GM12801 (cell line): ENCODE results near the gene CNOT4.

Source experiments
- TF ChIP-seq, protein P1 (sequence below): IDR thresholded peaks from one replicate; pipeline ENCODE4 v1.5.1; 2011; ENCODE audit warnings: control low read depth; ENCODE audit not compliant: insufficient read length; ENCODE audit errors: extremely low read depth

CNOT4 gene

GRCh38 chr7:135333946-135334345 lies 176.0 kb downstream of the CNOT4 start:
- TF ChIP-seq, protein P1, sequence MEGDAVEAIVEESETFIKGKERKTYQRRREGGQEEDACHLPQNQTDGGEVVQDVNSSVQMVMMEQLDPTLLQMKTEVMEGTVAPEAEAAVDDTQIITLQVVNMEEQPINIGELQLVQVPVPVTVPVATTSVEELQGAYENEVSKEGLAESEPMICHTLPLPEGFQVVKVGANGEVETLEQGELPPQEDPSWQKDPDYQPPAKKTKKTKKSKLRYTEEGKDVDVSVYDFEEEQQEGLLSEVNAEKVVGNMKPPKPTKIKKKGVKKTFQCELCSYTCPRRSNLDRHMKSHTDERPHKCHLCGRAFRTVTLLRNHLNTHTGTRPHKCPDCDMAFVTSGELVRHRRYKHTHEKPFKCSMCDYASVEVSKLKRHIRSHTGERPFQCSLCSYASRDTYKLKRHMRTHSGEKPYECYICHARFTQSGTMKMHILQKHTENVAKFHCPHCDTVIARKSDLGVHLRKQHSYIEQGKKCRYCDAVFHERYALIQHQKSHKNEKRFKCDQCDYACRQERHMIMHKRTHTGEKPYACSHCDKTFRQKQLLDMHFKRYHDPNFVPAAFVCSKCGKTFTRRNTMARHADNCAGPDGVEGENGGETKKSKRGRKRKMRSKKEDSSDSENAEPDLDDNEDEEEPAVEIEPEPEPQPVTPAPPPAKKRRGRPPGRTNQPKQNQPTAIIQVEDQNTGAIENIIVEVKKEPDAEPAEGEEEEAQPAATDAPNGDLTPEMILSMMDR = no peak

DNA sequence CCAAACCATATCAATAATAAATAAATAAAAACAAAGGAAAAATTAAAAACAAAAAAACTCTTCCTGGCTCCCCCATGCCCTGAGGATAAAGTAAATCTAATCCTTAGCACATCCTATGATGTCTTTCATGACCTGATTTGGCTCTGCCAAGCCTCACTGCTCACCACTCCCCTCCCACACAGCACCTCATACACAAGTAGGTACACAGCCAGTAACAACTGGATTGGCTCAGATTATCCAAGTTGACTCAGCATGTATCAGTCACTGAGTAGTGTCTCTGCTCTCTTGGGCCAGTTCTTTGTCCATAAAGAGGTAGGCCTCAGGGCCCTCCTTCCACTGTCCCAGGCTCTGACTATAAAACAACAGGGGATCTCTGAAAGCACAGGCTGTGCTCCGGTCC lies 176.7 kb downstream of the CNOT4 start:
- TF ChIP-seq, protein P1 = no peak

DNA sequence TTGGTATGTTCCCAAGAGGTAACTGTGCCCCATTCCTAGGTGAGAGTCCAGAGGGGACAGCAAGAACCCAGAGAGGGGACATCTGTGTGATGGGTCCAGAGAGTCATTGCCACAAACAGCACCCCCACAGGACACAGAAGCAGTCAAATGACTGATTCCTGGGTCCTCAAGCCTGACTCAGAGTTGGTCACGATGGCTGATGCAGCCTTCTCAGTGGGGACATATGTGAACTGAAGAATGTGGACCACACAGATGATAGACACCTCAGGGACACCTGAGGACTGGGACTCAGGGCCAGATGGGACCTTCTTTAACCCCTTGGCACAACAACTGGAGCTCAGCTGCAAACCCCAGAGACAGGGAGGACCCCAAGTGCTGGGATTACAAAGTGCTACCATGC lies 179.8 kb downstream of the CNOT4 start:
- TF ChIP-seq, protein P1 = no peak

DNA sequence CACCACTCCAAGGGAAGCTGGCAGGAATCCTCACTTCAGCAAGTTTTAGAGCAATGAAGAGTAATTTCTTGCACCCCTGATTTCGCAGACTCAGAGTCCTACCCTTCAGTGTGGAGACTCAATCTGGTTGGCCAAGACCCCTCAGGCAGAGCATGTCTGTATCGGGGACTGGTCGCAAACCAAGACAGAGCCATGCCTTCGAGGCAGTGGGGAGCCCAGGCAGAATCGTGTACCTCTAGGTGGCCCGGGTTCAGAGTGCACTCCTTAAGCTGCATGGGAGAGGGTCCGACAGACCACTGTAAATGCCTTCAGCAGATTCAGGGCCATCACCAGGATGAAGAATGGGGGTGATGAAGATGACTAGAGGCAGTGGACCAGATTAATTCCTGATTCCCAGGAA lies 181.4 kb downstream of the CNOT4 start:
- TF ChIP-seq, protein P1 = no peak

GRCh38 chr7:135328053-135328452 lies 181.8 kb downstream of the CNOT4 start:
- TF ChIP-seq, protein P1 = no peak

- TF ChIP-seq, protein P1 = no peak
These were observed 182.4 kb downstream of the CNOT4 start for GRCh38 chr7:135327458-135327857.

DNA sequence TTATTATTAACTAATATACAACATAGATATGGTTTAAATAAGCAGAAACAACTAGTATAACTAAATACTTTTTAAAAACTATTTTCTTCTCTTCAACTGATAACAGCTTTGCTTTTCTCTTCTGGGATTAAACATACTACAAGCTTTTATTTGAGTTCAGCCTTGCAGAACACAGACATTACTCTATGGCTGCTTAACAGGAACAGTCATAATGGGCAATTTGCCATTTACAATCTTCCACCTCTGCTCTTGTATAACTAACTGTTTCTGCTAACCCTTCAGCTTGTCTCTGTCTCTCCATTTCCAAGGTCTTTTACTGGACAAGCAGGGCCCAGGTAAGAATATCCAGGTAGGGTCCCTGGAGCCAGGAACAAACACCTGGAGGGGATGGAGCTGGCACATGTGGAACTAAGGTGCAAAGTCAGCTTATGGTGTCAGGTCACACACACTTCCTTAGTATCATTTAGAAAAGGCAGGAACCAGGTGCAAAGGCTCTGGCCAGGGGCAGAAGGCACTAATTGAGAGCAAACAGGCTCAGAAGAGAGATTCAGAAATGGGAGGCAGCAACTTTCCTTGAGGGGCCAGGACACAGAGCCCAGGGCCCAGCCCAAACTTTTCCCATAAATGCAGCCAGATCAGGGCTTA lies 183.1 kb downstream of the CNOT4 start:
- TF ChIP-seq, protein P1 = no peak
